Measurements from ENCODE around the gene NPLOC4.

The NPLOC4 gene

DNA sequence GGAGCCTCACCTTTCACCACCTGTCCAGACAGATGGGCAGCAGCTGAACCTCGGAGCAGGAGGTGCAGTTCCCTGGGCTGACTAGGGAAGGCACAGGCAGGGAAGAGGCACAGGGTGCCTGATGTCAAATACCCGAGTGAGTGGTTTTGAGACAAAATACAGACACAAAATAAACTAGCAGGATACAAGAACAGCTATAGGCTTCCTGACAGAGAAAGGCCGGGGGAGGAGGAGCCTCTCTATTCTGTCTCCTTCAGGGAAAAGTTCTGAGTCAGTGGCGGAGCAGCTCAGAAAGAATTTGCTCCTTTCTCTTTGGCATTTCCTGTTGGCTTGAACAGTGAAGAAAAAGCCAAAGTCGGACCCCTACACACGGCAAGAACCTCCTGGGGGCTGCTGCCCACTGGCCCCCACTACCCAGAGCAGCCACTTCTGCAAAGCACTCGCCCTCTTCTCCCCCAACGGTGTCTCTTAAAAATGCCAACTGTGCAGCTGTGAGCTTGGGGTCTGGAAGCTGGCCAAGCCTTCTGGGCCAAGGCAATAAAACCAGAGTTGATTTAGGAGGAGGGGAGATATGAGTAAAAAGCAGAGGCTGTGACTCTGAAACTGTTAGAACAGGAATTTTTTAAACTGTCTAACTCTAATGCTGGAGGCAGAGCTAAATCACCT is 70.3 kb downstream of the NPLOC4 start:
- DNase-seq (ENCODE audit: low read depth in 2 of 2), result no peak

GRCh38 chr17:81565231-81565630 is 71.7 kb downstream of the NPLOC4 start:
- DNase-seq (ENCODE audit: low read depth in 2 of 2), result no peak

DNA sequence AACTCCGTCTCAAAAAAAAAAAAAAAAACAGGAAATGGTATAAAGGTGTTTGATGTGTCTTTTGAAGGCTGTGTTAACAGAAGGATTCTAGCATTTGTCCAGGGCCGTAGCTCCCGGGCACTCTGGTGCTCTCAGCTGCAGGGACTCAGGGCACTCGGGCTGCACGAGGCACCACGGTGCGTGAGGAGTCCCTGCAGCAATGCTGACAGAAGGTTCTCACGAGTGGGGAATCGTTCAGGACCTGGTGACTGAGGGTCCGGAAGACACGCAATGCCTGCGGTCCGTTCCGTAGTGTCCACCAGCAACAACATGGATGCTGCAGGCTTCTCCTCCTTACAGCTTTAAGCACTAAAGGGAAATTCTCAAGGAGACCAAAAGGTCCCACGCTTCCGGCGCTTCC is 72.1 kb downstream of the NPLOC4 start:
- DNase-seq (ENCODE audit: low read depth in 2 of 2), result no peak

GRCh38 chr17:81563861-81564586 is 72.9 kb downstream of the NPLOC4 start:
- no peak for DNase-seq (ENCODE audit: low read depth in 2 of 2)

DNA sequence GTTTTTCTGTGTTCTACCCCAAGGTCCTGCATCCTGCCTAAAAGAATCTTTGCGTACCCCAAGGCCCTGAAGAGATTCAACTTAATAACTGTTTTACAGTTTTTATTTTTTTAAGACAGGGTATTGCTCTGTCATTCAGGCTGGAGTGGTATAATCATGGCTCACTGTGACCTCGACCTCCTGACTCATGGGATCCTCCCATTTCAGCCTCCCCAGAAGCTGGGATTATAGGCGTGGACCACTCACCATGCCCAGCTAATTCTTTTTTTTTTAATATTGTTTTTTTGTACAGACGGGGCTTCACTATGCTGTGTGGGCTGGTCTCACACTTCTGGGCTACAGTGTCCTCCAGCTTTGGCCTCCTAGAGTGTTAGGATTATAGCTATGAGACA is 75.4 kb downstream of the NPLOC4 start:
- no peak for DNase-seq (ENCODE audit: low read depth in 2 of 2)

GRCh38 chr17:81558941-81559806 is 77.7 kb downstream of the NPLOC4 start:
- DNase-seq (ENCODE audit: low read depth in 2 of 2), result no peak

DNA sequence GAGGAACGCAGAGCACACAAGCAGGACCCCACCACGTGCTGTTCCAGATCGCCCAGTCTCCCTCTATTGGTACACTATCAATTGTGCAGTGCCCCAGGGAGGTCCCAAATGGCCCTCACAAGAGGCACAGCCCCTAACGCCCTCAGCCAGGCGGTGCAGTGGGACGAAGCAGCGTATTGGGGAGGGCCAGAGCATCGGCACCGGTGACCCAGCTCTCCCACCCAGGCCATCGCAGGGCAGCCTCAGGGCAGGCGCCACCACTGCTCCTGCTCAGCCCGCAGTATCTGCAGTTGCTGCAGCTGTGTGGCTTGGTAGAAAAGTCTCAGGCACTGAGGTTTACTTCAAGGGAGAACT is 78.8 kb downstream of the NPLOC4 start:
- no peak for DNase-seq (ENCODE audit: low read depth in 2 of 2)

DNA sequence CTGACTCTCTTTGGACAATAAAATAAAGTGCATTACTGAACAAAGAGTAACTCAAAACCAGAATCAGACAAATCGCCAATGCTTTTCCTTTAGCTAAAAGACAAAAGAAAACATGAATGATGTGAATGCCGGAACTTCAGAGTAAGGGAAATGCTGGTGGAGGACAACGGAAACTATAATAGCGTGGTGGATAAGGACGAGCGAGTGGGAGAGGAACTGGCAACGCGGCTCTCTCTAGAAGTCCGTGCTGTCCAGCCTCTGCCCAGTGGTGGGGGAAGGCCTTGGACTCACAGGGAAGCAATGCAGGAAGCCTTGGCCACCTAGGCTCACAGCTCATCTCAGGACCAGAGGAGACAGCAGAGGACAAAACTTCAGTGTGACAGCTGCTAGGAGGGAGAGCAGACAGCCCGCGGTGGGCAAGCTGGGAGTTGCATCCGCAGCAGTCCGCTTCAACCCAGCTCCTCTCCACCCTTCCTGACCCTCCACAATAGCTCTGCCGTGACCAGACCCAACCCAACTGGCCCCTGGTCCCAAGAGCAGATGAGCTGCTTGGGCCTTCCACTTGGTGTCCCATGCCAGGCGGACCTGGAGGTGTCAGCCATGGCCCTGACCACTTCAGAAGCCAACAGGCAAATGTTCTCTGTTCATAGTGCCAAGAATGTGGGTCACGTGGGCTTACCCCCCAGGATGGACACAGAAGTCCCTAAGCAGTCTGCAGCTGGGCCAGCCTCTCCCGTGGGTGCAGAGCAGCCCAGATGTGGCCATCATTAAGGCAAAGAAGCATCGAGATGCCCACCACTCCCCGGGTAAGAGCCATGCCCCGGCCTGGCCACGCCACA is 79.4 kb downstream of the NPLOC4 start:
- no peak for DNase-seq (ENCODE audit: low read depth in 2 of 2)

DNA sequence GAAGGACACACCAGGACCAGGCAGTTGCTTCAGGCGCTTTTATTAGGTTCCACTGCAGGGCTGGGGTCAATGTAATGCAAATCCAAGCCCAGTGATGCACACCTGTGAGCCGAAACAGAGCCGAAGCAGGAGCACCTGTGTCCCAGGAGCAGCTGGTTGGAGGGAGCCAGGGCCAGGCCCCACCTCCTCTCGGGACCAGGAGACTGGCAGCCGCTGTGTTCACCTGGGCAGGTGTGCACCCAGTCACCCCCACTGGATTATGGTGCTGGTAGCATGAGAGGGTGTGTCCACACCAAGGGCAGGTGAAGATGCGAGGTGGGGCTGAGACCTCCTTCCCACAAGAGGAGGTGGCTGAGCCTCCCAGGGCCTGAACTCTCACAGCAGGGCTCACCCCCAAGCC is 80.0 kb downstream of the NPLOC4 start:
- DNase-seq (ENCODE audit: low read depth in 2 of 2), result no peak

DNA sequence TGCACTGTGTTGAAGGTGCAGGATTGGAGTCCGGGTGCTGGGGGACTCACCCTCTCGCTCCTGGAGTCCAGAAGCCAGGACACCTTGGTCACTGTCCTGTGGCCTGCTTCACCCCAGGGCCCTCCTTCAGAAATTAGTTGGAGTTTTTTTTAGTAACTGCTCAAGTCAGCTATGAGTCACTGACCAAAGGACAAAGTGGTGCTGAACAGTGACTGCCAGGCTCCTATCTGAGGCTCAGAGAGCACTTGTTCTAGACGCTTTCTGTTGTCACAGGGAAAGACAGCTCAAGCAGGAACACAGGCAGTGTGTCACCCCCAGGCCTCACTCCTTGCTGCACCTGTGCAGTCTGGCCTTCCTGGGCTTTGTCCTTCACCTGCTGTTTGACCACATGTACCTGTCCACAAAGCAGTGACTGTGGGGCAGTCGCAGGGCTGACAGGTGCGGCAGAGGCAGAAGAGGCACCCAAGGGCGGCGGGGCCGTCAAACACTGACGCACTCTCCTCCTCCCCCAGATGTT is 80.7 kb downstream of the NPLOC4 start:
- no peak for DNase-seq (ENCODE audit: low read depth in 2 of 2)

DNA sequence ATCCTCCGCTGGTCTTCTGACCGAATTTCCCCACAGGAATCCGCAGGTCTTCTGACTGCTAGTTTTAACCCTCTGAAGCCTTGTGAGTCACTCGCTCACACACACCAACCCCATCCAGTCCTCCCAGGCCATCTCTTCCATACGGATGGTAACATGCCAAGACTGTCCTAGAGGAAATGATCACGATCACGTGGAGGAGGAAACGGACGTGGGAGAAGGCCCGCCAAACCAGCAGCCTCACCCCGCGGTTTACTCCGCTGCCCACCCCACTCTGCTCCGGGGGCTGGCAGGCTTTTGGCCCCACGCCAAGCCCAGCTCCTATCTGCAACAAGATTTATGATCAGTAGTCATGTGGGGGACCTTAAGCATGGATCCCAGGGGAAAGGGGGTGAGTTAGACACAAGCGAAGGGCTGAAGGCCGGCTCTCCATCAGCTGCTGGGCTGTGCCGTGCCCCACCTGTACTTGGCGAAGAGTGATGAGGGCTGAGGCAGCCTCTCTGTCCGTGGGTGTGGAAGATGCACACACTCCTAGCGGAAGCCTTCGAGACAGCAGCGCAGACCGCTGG is 83.2 kb downstream of the NPLOC4 start:
- no peak for DNase-seq (ENCODE audit: low read depth in 2 of 2)

DNA sequence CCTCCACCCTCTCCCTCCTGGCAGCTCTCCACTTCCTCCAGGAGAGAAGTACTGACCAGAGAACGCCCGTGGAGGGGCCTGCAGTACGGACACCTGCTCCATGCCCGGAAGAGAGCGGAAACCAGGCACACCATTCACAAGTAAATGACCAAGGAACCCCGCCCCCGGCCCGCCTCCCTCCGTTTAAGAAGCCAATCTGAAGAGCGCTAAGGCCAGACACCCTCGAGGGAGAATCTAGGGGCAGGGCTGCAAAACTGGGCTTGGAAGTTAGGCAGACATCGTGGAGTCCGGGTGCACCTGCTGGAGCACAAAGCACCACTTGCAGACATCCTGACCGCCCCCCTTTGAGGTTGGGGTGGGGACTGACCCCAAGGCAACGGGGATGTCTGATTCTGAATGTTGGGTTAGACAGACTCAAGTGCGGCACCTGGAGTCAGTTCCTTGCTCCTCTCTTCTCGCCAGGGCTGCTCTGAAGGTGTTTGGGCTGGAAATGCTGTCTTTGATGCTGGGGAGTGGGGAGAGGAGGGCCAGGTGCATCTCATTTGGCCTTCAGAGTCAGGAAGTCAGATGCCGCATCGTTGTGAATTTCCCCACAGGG is 83.8 kb downstream of the NPLOC4 start:
- peak; percentile 67 to 75 for DNase-seq (ENCODE audit: low read depth in 2 of 2)

- DNase-seq (ENCODE audit: low read depth in 2 of 2), result peak; percentile 73 to 78
Observed at GRCh38 chr17:81552244-81553017, 84.5 kb downstream of the NPLOC4 start, which contains the start of gene FAAP100. Gene FAAP100 (minus strand): TSS chr17:81552353. CDS start chr17:81552330, 23 bp downstream.

- DNase-seq (ENCODE audit: low read depth in 2 of 2), result no peak
Observed at GRCh38 chr17:81551458-81552243, 85.3 kb downstream of the NPLOC4 start.

DNA sequence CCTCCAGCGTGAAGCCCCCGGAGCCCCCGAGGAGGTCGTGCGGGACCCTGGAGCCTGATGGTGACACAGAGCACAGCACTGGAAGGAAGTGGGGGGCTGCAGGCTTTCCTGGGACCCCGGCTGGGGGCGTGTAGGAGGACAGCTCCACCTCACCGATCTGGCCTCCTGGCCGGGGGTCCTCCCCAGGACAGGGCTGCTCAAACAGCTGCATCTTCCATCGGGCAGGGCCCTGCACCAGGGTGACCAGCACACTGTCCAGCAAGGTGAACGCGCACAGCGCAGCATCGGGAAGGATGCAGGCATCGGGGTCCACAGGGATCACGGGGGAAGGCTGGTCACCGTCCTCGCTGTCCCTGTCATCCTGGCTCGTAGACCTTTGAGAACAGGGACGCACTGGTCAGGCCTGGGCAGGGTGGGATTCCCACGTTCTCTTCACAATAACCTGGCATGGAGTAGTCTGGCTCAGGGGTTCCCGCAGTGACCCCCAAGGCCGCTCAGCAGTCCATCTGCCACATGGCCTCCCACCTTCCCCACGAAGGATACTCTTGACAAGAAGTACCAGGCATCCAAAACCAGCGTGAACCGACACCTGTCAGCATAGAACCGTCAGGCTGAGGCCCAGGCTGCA is 86.0 kb downstream of the NPLOC4 start:
- DNase-seq (ENCODE audit: low read depth in 2 of 2), result no peak

DNA sequence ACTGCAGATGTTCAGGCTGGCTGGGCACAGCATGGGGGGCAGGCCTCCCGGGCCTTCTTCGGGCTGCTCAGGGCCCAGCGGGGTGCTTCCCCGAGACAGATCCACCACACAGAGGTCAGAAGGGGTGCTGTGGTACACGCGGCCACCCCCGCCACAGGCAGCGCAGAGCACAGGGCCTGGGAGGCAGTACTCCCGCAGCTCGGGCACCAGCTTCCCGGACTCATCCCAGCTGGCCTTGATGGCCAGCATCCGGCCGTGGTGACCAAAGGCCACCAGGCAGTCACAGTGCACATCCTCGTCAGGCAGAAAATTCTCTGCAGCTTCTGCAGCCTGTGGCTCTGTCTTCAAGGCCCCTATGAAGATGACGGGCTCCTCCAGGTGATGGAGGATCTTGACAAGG is 86.6 kb downstream of the NPLOC4 start:
- DNase-seq (ENCODE audit: low read depth in 2 of 2), result no peak

DNA sequence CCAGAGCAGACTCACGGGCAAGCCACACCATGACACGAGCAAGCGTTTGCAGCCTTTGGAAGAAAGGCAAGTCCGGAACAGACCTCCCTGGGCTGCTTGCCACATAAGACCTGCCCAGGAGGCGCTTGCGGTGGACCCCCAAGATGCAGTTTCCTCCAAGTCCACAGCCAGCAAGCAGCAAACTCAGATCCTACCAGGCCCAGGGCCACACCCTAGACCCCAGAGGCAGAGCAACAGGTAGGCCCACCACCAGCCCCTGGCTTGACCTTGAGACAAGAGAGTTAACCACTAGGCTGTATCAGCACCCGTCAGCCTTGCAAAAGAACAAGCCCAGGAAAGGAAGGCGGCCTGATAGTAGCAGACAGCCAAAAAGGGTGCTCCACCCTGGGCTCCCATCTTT is 87.1 kb downstream of the NPLOC4 start:
- no peak for DNase-seq (ENCODE audit: low read depth in 2 of 2)

DNA sequence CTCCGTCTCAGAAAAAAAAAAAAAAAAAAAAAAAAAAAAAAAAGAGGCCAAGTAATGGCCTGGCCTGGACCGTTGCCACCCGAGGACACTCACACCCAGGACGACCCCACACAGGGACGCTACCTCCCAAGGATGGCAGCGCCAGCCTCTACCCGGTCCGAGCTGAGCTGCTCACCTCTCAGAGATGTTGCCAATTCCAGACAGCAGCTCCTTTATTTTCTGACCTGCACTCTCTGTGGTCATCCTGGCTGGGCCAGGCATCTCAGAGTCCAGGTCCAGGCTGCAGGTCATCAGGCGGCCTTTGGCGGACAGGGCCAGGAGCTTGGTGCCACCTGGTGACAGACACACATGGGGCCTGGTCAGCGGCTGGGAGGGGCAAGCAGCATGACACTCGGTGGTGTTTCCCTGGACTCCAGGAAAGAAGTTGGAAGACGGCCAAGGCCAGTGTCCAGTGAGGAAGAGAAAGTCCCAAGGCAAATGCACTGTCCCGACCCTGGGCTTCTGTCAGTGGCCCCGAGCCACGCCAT is 87.8 kb downstream of the NPLOC4 start:
- DNase-seq (ENCODE audit: low read depth in 2 of 2), result no peak
